H1 (cell line): ENCODE data around the gene NUDT7. TPM values are rescaled to one million over a fixed set of nuclear protein-coding genes. Genes with fewer than 3 reads are reported as not detected.

ENCODE experiments used
- HDAC6 ChIP-seq: IDR thresholded peaks from one replicate; pipeline ENCODE4 v1.7.1; 2012; ENCODE audit warnings: low read depth, mild to moderate bottlenecking, inconsistent platforms, low read length, moderate library complexity
- KDM5A ChIP-seq: fragments of 200-600 bp; IDR thresholded peaks from 2 replicates; pipeline ENCODE4 v1.7.1; 2012; ENCODE audit warnings: mild to moderate bottlenecking, low read length, inconsistent platforms, mixed read lengths
- MAFK ChIP-seq: IDR thresholded peaks from 2 replicates; pipeline ENCODE4 v1.6.1; 2012; ENCODE audit warnings: low read depth, mild to moderate bottlenecking, improper control_type of control experiment, low read length
- NANOG ChIP-seq: IDR thresholded peaks from 2 replicates; pipeline ENCODE4 v1.6.1; 2011; ENCODE audit warnings: low read length, low read depth, mild to moderate bottlenecking, inconsistent platforms; ENCODE audit not compliant: insufficient read depth, poor library complexity, severe bottlenecking
- SAP30 ChIP-seq: fragments of 300-600 bp; sonication (generic); IDR thresholded peaks from 2 replicates; pipeline ENCODE4 v1.7.1; 2012; ENCODE audit warnings: low read length, moderate library complexity, mild to moderate bottlenecking, inconsistent platforms; ENCODE audit not compliant: insufficient read depth, insufficient replicate concordance
- SIX5 ChIP-seq: IDR thresholded peaks from 2 replicates; pipeline ENCODE4 v1.6.1; 2011; ENCODE audit warnings: mild to moderate bottlenecking, low read depth, low read length
- polyA plus RNA-seq, 7 experiments: library from polyadenylated mRNA; depleted of rRNA in 3 of 7; stranded (reverse) in 5 of 7; unstranded in 2 of 7; fragments of >200 nt in 5 of 7; fragments of 200-250 nt in 2 of 7; gene quantifications; 1 replicate in 5 of 7; 2 replicates in 1 of 7; 4 replicates in 1 of 7; pipeline versions ENCODE4 v1.2.1 to v1.2.3, GENCODE V29; 2011 to 2013; ENCODE audit warnings: missing spikeins in 2 of 7, mixed read lengths in 2 of 7
- total RNA-seq: library from RNA; stranded (reverse); fragmentation: NEBNext Ultra II Directional; extraction: Animal tissue kit (Norgen Biotek cat#: 25700); gene quantifications from 2 replicates; pipeline ENCODE4 v1.2.1, GENCODE V29; 2021

Gene NUDT7
- total and polyA plus RNA-seq, 2 of the 8 experiments (the other 6 are each of a cell fraction or from before 2014, with no cell fraction given) = 8.8 to 19.7 TPM

DNA sequence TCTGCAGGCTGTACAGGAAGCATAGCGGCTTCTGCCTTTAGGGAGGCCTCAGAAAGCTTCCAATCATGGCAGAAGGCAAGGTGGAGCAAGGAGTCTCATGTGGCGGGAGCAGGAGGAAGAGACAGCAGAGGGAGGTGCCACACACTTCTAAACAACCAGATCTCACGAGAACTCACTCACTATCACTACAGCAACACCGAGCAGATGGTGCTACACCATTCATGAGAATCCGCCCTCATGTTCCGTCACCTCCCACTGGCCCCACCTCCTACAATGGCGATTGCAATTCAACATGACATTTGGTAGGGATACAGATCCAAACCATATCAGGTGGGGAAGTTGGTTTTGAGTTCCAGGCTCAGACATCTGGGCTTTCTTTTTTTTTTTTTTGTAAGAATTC, 31.9 kb upstream of the NUDT7 start (continued):
- TF ChIP-seq HDAC6 (no peak), SAP30 (no peak), MAFK (no peak), NANOG (no peak), KDM5A (no peak), SIX5 (no peak)
- TF ChIP-seq, all 59 proteins: peak for 0
